HepG2 (cell line): Measurements from ENCODE around the gene HTR7. TPM values are rescaled to one million over a fixed set of nuclear protein-coding genes. Genes with fewer than 3 reads are reported as not detected.
A peak's percentile ranks its signal among the peaks of the same experiment; 100 is the strongest.

Source experiments
- ELF1 ChIP-seq: sonication (generic); formaldehyde crosslinking; IDR thresholded peaks from 2 replicates; pipeline ENCODE4 v1.4.0; 2020; ENCODE audit warnings: missing genetic modification reagents
- ETV6 ChIP-seq: sonication (generic); formaldehyde crosslinking; conservative IDR thresholded peaks from 2 replicates; pipeline ENCODE4 v1.4.0; 2020; ENCODE audit warnings: missing genetic modification reagents
- HES4 ChIP-seq: sonication (generic); formaldehyde crosslinking; IDR thresholded peaks from 2 replicates; pipeline ENCODE4 v1.9.0; 2021; ENCODE audit warnings: mild to moderate bottlenecking, missing genetic modification reagents, borderline replicate concordance
- MTF2 ChIP-seq: sonication (generic); formaldehyde crosslinking; IDR thresholded peaks from 2 replicates; pipeline ENCODE4 v1.5.0; 2020; ENCODE audit warnings: missing genetic modification reagents, borderline replicate concordance
- SMYD3 ChIP-seq: sonication (generic); formaldehyde crosslinking; IDR thresholded peaks from 2 replicates; pipeline ENCODE4 v1.8.1; 2023; ENCODE audit warnings: mild to moderate bottlenecking, missing genetic modification reagents
- ZGPAT ChIP-seq: IDR thresholded peaks from 2 replicates; pipeline ENCODE4 v1.6.1; 2016; ENCODE audit warnings: mild to moderate bottlenecking
- ZNF274 ChIP-seq: sonication (generic); formaldehyde crosslinking; IDR thresholded peaks from 2 replicates; pipeline ENCODE4 v1.5.1; 2020; ENCODE audit warnings: mild to moderate bottlenecking, missing genetic modification reagents
- ZNF660 ChIP-seq: sonication (generic); formaldehyde crosslinking; IDR thresholded peaks from 2 replicates; pipeline ENCODE4 v1.5.1; 2020; ENCODE audit warnings: mild to moderate bottlenecking, low read depth, missing genetic modification reagents, borderline replicate concordance
- polyA plus RNA-seq, 8 experiments: library from polyadenylated mRNA; depleted of rRNA in 3 of 8; stranded (reverse) in 7 of 8; unstranded in 1 of 8; fragments of >200 nt; fragmentation: Illumina TruSeq in 4 of 8; extraction: Trizol in 4 of 8; gene quantifications; 2 replicates each; pipeline versions ENCODE4 v1.2.1 to v1.2.3, GENCODE V29; 2011 to 2016; ENCODE audit warnings: low read depth in 4 of 8, missing spikeins in 1 of 8, mixed read lengths in 1 of 8; ENCODE audit not compliant: insufficient read depth in 1 of 8
- total RNA-seq, 5 experiments: library from RNA; depleted of rRNA; stranded (reverse); fragments of >200 nt; fragmentation: Illumina TruSeq; extraction: Trizol; gene quantifications; 2 replicates each; pipeline ENCODE4 v1.2.3, GENCODE V29; 2016; ENCODE audit warnings: low read depth in 1 of 5
- TF ChIP-seq, protein P1 (sequence below): sonication (generic); formaldehyde crosslinking; IDR thresholded peaks from 2 replicates; pipeline ENCODE4 v1.4.0; 2020; ENCODE audit warnings: mild to moderate bottlenecking, low read depth, missing genetic modification reagents
- TF ChIP-seq, protein P2 (sequence below), 2 experiments: IDR thresholded peaks; 2 replicates each; pipeline ENCODE4 v1.6.1; 2011 to 2012; ENCODE audit warnings: low read length in 2 of 2, borderline replicate concordance in 1 of 2, low read depth in 1 of 2, mild to moderate bottlenecking in 1 of 2, moderate library complexity in 1 of 2
- TF ChIP-seq, protein P3 (sequence below): sonication (generic); formaldehyde crosslinking; IDR thresholded peaks from 2 replicates; pipeline ENCODE4 v1.5.1; 2020; ENCODE audit warnings: missing genetic modification reagents, mild to moderate bottlenecking, borderline replicate concordance
- TF ChIP-seq, protein P4 (sequence below): sonication (generic); formaldehyde crosslinking; conservative IDR thresholded peaks from 2 replicates; pipeline ENCODE4 v1.8.0; 2022; ENCODE audit warnings: mild to moderate bottlenecking, moderate library complexity, missing genetic modification reagents
- TF ChIP-seq, protein P5 (sequence below): sonication (generic); formaldehyde crosslinking; IDR thresholded peaks from 2 replicates; pipeline ENCODE4 v1.8.1; 2023; ENCODE audit warnings: mild to moderate bottlenecking, missing genetic modification reagents

HTR7 gene
- total and polyA plus RNA-seq, 2 of the 13 experiments (the other 11 are each of a cell fraction or from before 2014, with no cell fraction given) = 0.04 TPM; not detected in 1

DNA sequence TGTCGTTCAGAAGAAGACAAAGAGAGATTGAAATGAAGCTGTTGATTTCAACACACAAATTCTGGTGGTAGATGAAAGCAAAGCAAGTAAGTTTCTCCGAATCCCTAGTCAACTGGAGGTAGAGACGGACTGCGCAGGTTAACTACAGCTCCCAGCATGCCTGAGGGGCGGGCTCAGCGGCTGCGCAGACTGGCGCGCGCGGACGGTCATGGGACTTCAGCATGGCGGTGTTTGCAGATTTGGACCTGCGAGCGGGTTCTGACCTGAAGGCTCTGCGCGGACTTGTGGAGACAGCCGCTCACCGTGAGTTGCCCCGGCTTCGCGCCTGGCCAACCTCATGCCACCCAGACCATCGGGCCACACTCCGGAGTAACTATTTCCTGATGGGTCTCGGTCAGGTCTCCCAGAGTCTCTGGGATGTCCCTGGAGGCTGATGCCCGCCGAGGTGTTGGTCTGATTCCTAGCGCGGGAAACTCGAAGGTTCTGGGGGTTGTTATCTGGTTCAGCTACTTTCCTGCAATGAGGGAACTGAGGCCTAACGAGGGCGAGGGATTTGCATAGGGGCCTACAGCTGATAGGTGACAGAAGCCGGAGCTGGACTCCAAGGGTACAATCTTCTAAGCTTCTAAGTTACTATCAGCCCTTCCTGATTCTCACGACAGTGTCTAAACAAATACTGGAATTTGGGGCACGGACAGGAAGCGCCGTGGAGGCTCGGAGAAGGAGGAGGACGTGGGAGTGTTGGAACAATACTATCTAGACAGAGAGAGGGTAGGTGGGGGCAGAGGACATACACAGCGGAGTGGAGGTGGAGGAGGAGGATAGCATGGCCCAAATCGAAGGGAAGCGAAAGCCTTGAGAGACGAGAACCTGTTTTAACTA, 14.2 kb upstream of the HTR7 start, which contains the start of gene RPP30 (continued):
- TF ChIP-seq, protein P1, sequence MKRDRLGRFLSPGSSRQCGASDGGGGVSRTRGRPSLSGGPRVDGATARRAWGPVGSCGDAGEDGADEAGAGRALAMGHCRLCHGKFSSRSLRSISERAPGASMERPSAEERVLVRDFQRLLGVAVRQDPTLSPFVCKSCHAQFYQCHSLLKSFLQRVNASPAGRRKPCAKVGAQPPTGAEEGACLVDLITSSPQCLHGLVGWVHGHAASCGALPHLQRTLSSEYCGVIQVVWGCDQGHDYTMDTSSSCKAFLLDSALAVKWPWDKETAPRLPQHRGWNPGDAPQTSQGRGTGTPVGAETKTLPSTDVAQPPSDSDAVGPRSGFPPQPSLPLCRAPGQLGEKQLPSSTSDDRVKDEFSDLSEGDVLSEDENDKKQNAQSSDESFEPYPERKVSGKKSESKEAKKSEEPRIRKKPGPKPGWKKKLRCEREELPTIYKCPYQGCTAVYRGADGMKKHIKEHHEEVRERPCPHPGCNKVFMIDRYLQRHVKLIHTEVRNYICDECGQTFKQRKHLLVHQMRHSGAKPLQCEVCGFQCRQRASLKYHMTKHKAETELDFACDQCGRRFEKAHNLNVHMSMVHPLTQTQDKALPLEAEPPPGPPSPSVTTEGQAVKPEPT (CRISPR knock-in tag) = no peak
- TF ChIP-seq ETV6 (no peak), ZNF274 (CRISPR knock-in tag) (peak; percentile 53; the same call in 1 of the 2 replicates), HES4 (peak; percentile 32; the same call in 1 of the 2 replicates), ELF1 (CRISPR knock-in tag) (peak; percentile 17; the same call in 1 of the 2 replicates), ZGPAT (CRISPR knock-in tag) (peak; percentile 67; the same call in 1 of the 2 replicates), MTF2 (CRISPR knock-in tag) (no peak), ZNF660 (CRISPR knock-in tag) (no peak), SMYD3 (no peak)
- TF ChIP-seq, protein P2, sequence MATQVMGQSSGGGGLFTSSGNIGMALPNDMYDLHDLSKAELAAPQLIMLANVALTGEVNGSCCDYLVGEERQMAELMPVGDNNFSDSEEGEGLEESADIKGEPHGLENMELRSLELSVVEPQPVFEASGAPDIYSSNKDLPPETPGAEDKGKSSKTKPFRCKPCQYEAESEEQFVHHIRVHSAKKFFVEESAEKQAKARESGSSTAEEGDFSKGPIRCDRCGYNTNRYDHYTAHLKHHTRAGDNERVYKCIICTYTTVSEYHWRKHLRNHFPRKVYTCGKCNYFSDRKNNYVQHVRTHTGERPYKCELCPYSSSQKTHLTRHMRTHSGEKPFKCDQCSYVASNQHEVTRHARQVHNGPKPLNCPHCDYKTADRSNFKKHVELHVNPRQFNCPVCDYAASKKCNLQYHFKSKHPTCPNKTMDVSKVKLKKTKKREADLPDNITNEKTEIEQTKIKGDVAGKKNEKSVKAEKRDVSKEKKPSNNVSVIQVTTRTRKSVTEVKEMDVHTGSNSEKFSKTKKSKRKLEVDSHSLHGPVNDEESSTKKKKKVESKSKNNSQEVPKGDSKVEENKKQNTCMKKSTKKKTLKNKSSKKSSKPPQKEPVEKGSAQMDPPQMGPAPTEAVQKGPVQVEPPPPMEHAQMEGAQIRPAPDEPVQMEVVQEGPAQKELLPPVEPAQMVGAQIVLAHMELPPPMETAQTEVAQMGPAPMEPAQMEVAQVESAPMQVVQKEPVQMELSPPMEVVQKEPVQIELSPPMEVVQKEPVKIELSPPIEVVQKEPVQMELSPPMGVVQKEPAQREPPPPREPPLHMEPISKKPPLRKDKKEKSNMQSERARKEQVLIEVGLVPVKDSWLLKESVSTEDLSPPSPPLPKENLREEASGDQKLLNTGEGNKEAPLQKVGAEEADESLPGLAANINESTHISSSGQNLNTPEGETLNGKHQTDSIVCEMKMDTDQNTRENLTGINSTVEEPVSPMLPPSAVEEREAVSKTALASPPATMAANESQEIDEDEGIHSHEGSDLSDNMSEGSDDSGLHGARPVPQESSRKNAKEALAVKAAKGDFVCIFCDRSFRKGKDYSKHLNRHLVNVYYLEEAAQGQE (IDR thresholded peaks at IDR 0.05; ENCODE audit: borderline replicate concordance in 1 of 2, low read depth in 1 of 2, low read length in 2 of 2) = no peak; a peak in 1 of 4 replicates
- TF ChIP-seq, protein P3, sequence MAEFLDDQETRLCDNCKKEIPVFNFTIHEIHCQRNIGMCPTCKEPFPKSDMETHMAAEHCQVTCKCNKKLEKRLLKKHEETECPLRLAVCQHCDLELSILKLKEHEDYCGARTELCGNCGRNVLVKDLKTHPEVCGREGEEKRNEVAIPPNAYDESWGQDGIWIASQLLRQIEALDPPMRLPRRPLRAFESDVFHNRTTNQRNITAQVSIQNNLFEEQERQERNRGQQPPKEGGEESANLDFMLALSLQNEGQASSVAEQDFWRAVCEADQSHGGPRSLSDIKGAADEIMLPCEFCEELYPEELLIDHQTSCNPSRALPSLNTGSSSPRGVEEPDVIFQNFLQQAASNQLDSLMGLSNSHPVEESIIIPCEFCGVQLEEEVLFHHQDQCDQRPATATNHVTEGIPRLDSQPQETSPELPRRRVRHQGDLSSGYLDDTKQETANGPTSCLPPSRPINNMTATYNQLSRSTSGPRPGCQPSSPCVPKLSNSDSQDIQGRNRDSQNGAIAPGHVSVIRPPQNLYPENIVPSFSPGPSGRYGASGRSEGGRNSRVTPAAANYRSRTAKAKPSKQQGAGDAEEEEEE (CRISPR knock-in tag) = no peak
- TF ChIP-seq, protein P4, sequence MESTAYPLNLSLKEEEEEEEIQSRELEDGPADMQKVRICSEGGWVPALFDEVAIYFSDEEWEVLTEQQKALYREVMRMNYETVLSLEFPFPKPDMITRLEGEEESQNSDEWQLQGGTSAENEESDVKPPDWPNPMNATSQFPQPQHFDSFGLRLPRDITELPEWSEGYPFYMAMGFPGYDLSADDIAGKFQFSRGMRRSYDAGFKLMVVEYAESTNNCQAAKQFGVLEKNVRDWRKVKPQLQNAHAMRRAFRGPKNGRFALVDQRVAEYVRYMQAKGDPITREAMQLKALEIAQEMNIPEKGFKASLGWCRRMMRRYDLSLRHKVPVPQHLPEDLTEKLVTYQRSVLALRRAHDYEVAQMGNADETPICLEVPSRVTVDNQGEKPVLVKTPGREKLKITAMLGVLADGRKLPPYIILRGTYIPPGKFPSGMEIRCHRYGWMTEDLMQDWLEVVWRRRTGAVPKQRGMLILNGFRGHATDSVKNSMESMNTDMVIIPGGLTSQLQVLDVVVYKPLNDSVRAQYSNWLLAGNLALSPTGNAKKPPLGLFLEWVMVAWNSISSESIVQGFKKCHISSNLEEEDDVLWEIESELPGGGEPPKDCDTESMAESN (CRISPR knock-in tag) = peak; percentile 54; the same call in 1 of the 2 replicates
- TF ChIP-seq, protein P5, sequence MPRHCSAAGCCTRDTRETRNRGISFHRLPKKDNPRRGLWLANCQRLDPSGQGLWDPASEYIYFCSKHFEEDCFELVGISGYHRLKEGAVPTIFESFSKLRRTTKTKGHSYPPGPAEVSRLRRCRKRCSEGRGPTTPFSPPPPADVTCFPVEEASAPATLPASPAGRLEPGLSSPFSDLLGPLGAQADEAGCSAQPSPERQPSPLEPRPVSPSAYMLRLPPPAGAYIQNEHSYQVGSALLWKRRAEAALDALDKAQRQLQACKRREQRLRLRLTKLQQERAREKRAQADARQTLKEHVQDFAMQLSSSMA (CRISPR knock-in tag) = no peak
